ENCODE data around the gene IL1RAPL2.

IL1RAPL2 gene

DNA sequence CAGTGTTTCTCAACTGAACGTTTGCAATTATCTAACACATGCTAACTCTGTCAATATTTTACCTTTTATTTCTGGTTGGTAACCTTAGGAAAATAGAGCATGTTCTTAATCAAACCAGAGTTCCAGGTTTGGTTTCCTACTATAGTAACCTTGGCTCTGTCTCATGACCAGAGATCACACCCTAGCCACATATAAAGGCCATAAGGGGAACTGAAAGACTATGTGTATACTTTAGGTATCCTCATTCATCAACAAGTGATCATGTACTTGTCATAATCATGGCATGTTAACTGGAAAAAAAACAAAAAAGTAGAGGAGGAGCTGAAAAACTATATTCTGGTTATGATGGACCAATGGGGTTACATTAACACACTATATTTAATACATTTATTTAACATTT is 352.1 kb downstream of the IL1RAPL2 start:
- Histone ChIP-seq H3K27ac (no peak overlapping the region), H3K4me2 (no peak overlapping the region), H3K36me3 (no peaks in the 10 kb centered on the region), H3K9me3 (no peaks in the 10 kb centered on the region), H3K4me3 (no peak overlapping the region), H3K9ac (no peak overlapping the region), H3K4me1 (no peaks in the 10 kb centered on the region), H3K27me3 (no peaks in the 10 kb centered on the region), H4K20me1 (no peaks in the 10 kb centered on the region)
- TF ChIP-seq Cebpa-rat (IDR thresholded peaks at IDR 0.05): no peak

DNA sequence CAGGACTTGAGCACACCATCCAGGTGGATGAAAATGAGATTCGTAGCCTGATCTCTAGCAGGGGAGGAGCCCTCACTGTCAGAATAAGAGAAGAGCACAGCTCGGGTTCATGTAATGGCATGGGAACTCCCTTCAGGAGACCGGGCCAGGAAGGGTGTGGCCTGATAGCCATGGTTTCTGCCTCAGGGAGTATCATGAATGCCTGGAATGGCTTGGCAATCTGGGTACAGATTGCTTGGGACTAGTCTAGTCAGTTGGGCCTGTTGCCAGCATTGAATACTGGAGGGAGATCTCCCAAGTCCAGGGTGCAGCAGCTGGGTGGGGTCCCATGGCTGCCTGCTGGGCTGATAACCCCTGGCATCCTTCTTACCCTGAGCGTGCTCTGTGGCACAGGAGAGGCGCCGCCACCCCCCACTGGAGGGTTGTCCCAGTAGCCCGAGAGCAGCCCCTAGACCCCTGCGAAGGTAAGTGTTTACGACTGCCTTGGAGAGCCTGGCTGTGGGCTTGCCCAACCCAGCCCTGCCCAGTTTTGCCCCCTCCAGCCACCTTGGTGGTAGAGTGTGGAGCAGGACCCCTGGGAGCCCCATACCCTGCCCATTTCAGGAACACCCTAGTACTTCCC is 355.7 kb downstream of the IL1RAPL2 start:
- no peak overlapping the region for H3K27ac ChIP-seq
- no peaks in the 10 kb centered on the region for H3K4me1 ChIP-seq
- no peaks in the 10 kb centered on the region for H3K36me3 ChIP-seq
- H3K27me3 ChIP-seq: no peaks in the 10 kb centered on the region
- H4K20me1 ChIP-seq: no peaks in the 10 kb centered on the region
- no peak overlapping the region for H3K4me2 ChIP-seq
- no peak overlapping the region for H3K4me3 ChIP-seq
- no peak for TF ChIP-seq Cebpa-rat (IDR thresholded peaks at IDR 0.05)
- no peak overlapping the region for H3K9ac ChIP-seq
- no peaks in the 10 kb centered on the region for H3K9me3 ChIP-seq

DNA sequence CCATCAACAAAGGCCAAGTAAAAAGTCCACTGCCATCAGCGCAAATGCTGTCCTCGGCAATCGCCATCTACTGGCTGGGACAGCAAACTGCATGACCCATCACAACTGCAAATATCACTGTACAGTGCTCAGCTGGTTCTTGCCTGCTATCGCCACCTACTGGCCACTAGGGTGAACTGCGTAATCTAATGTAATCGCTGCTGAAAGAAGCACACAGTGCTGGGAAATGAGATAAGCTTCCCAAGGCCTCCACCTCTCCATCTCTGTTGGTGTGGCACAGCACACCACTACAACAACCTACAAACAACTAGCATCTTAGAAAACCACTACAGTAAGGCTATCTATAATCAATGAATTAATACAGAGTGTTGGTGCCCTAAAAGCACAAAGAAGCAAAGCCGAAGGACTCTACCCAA is 356.2 kb downstream of the IL1RAPL2 start:
- Histone ChIP-seq H3K9ac (no peak overlapping the region), H3K4me1 (no peaks in the 10 kb centered on the region), H3K4me3 (no peak overlapping the region), H3K27ac (no peak overlapping the region), H4K20me1 (no peaks in the 10 kb centered on the region), H3K36me3 (no peaks in the 10 kb centered on the region), H3K9me3 (no peaks in the 10 kb centered on the region), H3K27me3 (no peaks in the 10 kb centered on the region), H3K4me2 (no peak overlapping the region)
- no peak for TF ChIP-seq Cebpa-rat (IDR thresholded peaks at IDR 0.05)

DNA sequence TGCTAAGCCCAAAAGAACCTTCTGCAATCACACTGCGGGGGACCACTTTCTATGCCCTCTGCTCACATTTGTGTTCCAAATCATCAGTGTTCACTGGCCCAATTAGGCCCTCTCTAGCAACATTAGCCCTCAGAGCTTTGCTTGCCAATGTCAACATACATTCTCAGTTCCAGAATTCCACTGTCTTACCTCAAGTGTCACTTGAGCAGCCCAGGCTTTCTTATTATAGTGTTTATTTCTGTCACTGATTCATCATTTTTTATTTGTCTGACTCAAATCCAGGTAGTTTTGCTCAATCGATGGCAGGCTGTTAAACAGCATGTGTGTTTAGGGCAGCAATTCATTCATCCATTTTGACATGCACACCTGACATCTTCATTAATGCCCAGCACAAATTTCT is 363.3 kb downstream of the IL1RAPL2 start:
- H3K9me3 ChIP-seq: no peaks in the 10 kb centered on the region
- no peaks in the 10 kb centered on the region for H4K20me1 ChIP-seq
- H3K36me3 ChIP-seq: no peaks in the 10 kb centered on the region
- H3K4me1 ChIP-seq: no peaks in the 10 kb centered on the region
- no peak overlapping the region for H3K9ac ChIP-seq
- no peak overlapping the region for H3K27ac ChIP-seq
- no peak overlapping the region for H3K4me2 ChIP-seq
- no peak for TF ChIP-seq Cebpa-rat (IDR thresholded peaks at IDR 0.05)
- no peaks in the 10 kb centered on the region for H3K27me3 ChIP-seq
- no peak overlapping the region for H3K4me3 ChIP-seq

DNA sequence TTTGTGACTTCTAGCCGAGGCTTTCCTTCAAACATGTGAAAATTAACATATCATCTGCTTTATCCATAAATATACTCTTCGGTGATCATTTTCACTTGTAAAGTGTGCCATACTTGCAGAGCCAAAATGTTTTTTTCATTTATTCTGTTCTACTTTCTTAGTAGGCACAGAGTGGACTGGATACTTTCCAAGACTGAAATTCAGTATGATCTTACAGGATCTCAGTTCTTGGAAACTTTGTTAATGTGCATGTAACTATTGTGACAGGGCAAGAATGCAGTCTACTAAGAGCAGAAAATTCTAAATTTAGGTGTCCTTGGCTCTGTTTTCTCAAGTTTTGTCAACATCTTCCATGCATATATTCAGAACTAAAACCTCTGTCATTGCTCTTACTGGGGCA is 369.6 kb downstream of the IL1RAPL2 start:
- TF ChIP-seq Cebpa-rat (IDR thresholded peaks at IDR 0.05): no peak
- Histone ChIP-seq H3K4me1 (no peaks in the 10 kb centered on the region), H3K27ac (no peak overlapping the region), H3K4me3 (no peak overlapping the region), H3K36me3 (no peaks in the 10 kb centered on the region), H3K9me3 (no peaks in the 10 kb centered on the region), H3K9ac (no peak overlapping the region), H3K4me2 (no peak overlapping the region), H4K20me1 (no peaks in the 10 kb centered on the region), H3K27me3 (no peaks in the 10 kb centered on the region)

DNA sequence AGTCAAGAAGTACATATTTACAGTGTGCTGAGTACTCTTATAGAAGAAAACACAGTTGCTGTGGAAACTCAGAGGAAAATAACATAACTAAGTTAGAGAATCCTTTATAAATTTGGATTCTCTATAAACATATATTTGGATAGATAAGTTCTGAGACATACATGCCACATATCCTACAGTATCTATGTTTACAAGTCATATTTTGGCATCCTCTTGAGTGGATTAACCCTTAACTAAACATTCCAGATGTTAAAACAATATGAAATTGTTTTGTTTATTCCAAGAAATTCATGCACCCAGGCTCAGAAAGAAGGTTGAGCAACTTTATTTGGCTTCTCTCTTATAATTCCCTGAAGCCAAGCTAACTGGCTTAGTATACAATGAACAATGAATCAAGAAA is 387.3 kb downstream of the IL1RAPL2 start:
- Histone ChIP-seq H3K36me3 (no peaks in the 10 kb centered on the region), H3K4me2 (no peak overlapping the region), H3K27me3 (no peaks in the 10 kb centered on the region), H3K9me3 (no peaks in the 10 kb centered on the region), H3K27ac (no peak overlapping the region), H3K4me1 (no peaks in the 10 kb centered on the region; the same call in 1 of the 2 replicates), H4K20me1 (no peaks in the 10 kb centered on the region), H3K4me3 (no peak overlapping the region), H3K9ac (no peak overlapping the region)
- no peak for TF ChIP-seq Cebpa-rat (IDR thresholded peaks at IDR 0.05)

DNA sequence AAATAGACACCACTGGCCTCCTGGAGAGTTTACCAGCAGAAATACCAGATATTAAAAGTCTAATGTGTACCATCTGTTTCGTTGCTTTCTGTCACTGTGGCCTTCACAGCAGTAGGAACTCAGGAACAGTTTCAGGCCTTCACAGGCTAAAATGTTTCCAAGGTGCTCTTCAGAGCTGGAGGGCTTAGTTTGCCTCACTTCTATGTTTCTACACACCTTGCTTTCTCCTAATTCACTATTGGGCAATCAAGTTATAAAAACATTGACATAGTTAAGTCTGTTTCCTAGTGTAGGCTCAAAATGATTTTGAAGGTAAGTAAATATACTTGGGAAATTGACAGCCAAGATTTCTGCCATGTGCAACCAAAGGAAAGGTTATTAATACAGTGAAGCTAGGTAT is 395.9 kb downstream of the IL1RAPL2 start:
- Histone ChIP-seq H3K4me1 (no peaks in the 10 kb centered on the region; the same call in 1 of the 2 replicates), H3K4me3 (no peak overlapping the region), H3K9ac (no peak overlapping the region), H3K9me3 (no peaks in the 10 kb centered on the region), H4K20me1 (no peaks in the 10 kb centered on the region), H3K4me2 (no peak overlapping the region), H3K36me3 (no peaks in the 10 kb centered on the region), H3K27ac (no peak overlapping the region), H3K27me3 (no peaks in the 10 kb centered on the region)
- no peak for TF ChIP-seq Cebpa-rat (IDR thresholded peaks at IDR 0.05)

DNA sequence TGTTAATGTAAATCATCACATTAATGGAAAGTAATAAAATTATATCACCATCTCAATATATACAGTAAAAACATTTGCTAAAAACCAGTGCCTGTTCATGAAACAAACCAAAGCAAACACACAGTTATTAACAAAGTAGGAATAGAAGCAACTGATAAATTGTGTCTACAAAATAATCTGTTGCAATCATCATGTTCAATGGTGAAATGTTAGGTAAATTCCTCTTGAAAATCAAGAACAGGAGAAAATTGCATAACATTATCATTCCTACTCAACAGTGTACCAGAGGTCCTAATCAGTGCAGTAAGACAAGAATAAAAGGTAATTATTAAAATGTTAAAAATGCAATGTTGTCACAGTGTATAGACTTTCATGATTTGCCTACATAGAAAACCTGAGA is 402.2 kb downstream of the IL1RAPL2 start:
- H3K36me3 ChIP-seq: no peaks in the 10 kb centered on the region
- H3K27me3 ChIP-seq: no peaks in the 10 kb centered on the region
- H4K20me1 ChIP-seq: no peaks in the 10 kb centered on the region
- no peak overlapping the region for H3K4me3 ChIP-seq
- no peak overlapping the region for H3K9ac ChIP-seq
- no peaks in the 10 kb centered on the region for H3K4me1 ChIP-seq
- no peaks in the 10 kb centered on the region for H3K9me3 ChIP-seq
- no peak overlapping the region for H3K27ac ChIP-seq
- no peak for TF ChIP-seq Cebpa-rat (IDR thresholded peaks at IDR 0.05)
- no peak overlapping the region for H3K4me2 ChIP-seq

DNA sequence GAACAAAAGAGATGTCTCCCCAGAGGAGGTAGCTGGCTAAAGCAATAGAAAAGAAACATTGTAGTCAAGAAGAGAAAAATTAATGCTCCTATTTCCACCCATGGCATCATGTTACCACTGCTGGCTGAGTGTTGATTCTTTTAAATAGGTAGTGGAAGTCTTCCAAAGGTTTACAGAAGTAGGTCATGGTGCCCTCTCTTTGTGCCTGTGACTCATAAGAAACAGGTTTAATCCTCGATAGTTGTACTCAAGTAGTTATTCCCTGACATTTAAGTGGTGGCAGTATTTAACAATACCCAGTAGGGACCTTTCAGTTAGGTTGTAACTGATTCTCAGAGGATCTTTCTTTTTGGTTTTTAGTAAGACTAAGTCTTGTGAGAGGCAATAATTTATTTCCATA is 406.7 kb downstream of the IL1RAPL2 start:
- H3K36me3 ChIP-seq: no peaks in the 10 kb centered on the region
- no peak overlapping the region for H3K27ac ChIP-seq
- no peaks in the 10 kb centered on the region for H3K9me3 ChIP-seq
- H4K20me1 ChIP-seq: no peaks in the 10 kb centered on the region
- H3K4me2 ChIP-seq: no peak overlapping the region
- no peak overlapping the region for H3K9ac ChIP-seq
- no peak overlapping the region for H3K4me3 ChIP-seq
- no peak for TF ChIP-seq Cebpa-rat (IDR thresholded peaks at IDR 0.05)
- no peaks in the 10 kb centered on the region for H3K4me1 ChIP-seq
- H3K27me3 ChIP-seq: no peaks in the 10 kb centered on the region

DNA sequence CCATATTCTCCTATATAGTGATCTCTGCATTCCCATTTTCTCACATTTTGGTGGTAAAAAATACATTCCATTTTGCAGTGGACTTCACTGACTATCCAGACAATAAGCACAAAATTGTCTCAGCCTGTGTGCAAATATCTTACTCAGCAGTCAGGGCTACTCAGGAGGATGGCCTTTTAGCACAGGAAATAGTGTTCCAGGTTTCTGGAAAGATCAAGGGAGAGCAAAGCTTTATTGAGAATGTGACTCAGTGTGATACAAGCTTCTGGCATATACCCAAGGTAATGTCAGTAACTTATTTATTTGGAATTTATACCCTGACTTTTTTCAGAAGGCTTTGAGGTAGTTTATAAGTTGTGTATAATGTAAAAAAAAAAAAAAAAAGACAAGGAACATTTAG is 421.1 kb downstream of the IL1RAPL2 start:
- no peak for TF ChIP-seq Cebpa-rat (IDR thresholded peaks at IDR 0.05)
- Histone ChIP-seq H3K9ac (no peak overlapping the region), H3K4me2 (no peak overlapping the region), H3K4me1 (no peaks in the 10 kb centered on the region), H3K9me3 (no peaks in the 10 kb centered on the region), H3K27me3 (no peaks in the 10 kb centered on the region), H4K20me1 (no peaks in the 10 kb centered on the region), H3K4me3 (no peak overlapping the region), H3K36me3 (no peaks in the 10 kb centered on the region), H3K27ac (no peak overlapping the region)

DNA sequence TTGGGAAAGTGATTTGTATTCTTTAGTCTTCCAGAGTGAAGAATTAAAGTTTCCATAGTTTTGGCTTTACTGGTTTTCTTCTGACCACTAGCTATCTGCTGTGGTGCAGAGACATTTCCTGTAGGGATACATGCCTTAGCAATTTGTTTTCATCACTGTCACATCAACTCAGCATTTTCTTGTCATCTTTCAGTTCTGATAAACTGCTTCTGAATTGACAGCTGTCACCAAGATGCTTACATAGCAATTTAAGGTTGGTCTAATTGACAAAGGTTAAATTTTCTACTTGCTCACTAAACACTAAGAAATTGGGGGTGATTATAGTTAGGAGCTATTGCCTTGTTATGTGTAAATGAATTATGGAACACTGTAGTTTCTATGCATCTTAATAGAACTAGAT is 422.0 kb downstream of the IL1RAPL2 start:
- no peak overlapping the region for H3K9ac ChIP-seq
- H3K27me3 ChIP-seq: no peaks in the 10 kb centered on the region
- no peak overlapping the region for H3K4me3 ChIP-seq
- H4K20me1 ChIP-seq: no peaks in the 10 kb centered on the region
- no peak overlapping the region for H3K4me2 ChIP-seq
- no peak for TF ChIP-seq Cebpa-rat (IDR thresholded peaks at IDR 0.05)
- no peaks in the 10 kb centered on the region for H3K9me3 ChIP-seq
- H3K36me3 ChIP-seq: no peaks in the 10 kb centered on the region
- H3K27ac ChIP-seq: no peak overlapping the region
- no peaks in the 10 kb centered on the region for H3K4me1 ChIP-seq
